ENCODE measurements around the gene NFATC4. TPM values are rescaled to one million over a fixed set of nuclear protein-coding genes. Genes with fewer than 3 reads are reported as not detected.

Gene NFATC4
- total and polyA plus RNA-seq, 10 of the 15 experiments (the other 5 are each of a cell fraction or from before 2014, with no cell fraction given): 0.97 to 14.3 (median 4.9) TPM

DNA sequence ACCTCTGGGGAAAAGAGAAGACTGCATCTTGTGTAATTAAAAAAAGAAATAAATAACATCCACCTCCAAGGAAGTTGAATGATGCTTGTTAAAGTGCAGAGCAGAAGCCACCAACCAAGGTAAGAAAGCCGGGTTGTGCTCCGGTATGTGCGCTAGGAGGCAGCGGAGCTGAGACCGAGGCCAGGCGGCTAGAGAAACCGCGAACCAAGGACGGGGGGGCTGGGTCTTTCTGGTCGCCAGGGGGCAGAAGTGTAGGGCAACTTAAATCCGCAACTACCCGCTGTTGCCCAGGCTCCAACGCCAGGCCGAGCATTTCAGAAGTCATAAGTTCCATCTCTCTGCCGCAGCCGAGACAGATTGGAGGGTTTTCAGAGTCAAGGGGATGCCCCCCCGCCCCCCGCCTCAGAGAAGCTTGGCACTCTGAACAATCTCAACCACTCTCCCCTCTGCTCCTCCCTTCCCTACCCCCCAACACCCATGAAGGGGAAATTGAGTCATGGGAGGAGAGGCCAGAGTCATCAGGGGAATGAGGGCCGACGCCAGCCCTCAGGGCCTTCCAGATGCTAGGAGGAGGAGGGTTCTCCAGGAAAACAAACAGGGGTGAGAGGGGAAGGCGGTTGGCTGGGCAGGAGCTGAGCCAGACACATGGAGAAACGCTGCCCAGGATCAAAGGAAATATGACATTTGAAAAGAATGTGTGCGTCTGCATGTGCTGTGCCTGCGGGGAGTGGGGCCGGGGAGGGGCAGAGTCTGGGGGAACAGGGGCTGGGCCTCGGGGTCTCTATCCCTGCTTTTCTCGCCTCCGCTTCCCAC is 2.2 kb upstream of the NFATC4 start (continued):
- TF ChIP-seq, protein P1, sequence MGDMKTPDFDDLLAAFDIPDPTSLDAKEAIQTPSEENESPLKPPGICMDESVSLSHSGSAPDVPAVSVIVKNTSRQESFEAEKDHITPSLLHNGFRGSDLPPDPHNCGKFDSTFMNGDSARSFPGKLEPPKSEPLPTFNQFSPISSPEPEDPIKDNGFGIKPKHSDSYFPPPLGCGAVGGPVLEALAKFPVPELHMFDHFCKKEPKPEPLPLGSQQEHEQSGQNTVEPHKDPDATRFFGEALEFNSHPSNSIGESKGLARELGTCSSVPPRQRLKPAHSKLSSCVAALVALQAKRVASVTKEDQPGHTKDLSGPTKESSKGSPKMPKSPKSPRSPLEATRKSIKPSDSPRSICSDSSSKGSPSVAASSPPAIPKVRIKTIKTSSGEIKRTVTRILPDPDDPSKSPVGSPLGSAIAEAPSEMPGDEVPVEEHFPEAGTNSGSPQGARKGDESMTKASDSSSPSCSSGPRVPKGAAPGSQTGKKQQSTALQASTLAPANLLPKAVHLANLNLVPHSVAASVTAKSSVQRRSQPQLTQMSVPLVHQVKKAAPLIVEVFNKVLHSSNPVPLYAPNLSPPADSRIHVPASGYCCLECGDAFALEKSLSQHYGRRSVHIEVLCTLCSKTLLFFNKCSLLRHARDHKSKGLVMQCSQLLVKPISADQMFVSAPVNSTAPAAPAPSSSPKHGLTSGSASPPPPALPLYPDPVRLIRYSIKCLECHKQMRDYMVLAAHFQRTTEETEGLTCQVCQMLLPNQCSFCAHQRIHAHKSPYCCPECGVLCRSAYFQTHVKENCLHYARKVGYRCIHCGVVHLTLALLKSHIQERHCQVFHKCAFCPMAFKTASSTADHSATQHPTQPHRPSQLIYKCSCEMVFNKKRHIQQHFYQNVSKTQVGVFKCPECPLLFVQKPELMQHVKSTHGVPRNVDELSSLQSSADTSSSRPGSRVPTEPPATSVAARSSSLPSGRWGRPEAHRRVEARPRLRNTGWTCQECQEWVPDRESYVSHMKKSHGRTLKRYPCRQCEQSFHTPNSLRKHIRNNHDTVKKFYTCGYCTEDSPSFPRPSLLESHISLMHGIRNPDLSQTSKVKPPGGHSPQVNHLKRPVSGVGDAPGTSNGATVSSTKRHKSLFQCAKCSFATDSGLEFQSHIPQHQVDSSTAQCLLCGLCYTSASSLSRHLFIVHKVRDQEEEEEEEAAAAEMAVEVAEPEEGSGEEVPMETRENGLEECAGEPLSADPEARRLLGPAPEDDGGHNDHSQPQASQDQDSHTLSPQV (IDR thresholded peaks at IDR 0.05): peak; percentile 72; the same call in 1 of the 2 replicates
- TF ChIP-seq FOXM1 (IDR thresholded peaks at IDR 0.05; ENCODE audit: low read depth, low read length): 0 out of 2 replicates have a peak, but pooled peaks have one; percentile 13
- TF ChIP-seq IRF4 (IDR thresholded peaks at IDR 0.05; ENCODE audit: low read depth, low read length): 0 out of 2 replicates have a peak, but pooled peaks have one; percentile 15
- TF ChIP-seq NFYA (IDR thresholded peaks at IDR 0.05; ENCODE audit: borderline replicate concordance, low read depth, low read length): no peak
- TF ChIP-seq RUNX3 (IDR thresholded peaks at IDR 0.05; ENCODE audit: low read length): peak; percentile 86
- no peak for TF ChIP-seq TCF3 (IDR thresholded peaks at IDR 0.05; ENCODE audit: borderline replicate concordance, insufficient read depth, low read depth, low read length)
- peak; percentile 63; the same call in 1 of the 2 replicates for TF ChIP-seq SMC3 (IDR thresholded peaks at IDR 0.05; ENCODE audit: borderline replicate concordance, low read length)
- TF ChIP-seq, protein P2, sequence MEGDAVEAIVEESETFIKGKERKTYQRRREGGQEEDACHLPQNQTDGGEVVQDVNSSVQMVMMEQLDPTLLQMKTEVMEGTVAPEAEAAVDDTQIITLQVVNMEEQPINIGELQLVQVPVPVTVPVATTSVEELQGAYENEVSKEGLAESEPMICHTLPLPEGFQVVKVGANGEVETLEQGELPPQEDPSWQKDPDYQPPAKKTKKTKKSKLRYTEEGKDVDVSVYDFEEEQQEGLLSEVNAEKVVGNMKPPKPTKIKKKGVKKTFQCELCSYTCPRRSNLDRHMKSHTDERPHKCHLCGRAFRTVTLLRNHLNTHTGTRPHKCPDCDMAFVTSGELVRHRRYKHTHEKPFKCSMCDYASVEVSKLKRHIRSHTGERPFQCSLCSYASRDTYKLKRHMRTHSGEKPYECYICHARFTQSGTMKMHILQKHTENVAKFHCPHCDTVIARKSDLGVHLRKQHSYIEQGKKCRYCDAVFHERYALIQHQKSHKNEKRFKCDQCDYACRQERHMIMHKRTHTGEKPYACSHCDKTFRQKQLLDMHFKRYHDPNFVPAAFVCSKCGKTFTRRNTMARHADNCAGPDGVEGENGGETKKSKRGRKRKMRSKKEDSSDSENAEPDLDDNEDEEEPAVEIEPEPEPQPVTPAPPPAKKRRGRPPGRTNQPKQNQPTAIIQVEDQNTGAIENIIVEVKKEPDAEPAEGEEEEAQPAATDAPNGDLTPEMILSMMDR (IDR thresholded peaks at IDR 0.05 in 2 of 3, conservative IDR thresholded peaks at IDR 0.05 in 1 of 3; ENCODE audit: control insufficient read depth in 2 of 3, extremely low read depth in 1 of 3, insufficient read depth in 1 of 3, low read depth in 3 of 3, low read length in 3 of 3): peak; percentile 70 to 73 (median 70)
- peak; percentile 72 for TF ChIP-seq YY1 (IDR thresholded peaks at IDR 0.05; ENCODE audit: low read depth, low read length)
- TF ChIP-seq MTA2 (IDR thresholded peaks at IDR 0.05; ENCODE audit: low read depth): 0 out of 2 replicates have a peak, but pooled peaks have one; percentile 34
- TF ChIP-seq, protein P3, sequence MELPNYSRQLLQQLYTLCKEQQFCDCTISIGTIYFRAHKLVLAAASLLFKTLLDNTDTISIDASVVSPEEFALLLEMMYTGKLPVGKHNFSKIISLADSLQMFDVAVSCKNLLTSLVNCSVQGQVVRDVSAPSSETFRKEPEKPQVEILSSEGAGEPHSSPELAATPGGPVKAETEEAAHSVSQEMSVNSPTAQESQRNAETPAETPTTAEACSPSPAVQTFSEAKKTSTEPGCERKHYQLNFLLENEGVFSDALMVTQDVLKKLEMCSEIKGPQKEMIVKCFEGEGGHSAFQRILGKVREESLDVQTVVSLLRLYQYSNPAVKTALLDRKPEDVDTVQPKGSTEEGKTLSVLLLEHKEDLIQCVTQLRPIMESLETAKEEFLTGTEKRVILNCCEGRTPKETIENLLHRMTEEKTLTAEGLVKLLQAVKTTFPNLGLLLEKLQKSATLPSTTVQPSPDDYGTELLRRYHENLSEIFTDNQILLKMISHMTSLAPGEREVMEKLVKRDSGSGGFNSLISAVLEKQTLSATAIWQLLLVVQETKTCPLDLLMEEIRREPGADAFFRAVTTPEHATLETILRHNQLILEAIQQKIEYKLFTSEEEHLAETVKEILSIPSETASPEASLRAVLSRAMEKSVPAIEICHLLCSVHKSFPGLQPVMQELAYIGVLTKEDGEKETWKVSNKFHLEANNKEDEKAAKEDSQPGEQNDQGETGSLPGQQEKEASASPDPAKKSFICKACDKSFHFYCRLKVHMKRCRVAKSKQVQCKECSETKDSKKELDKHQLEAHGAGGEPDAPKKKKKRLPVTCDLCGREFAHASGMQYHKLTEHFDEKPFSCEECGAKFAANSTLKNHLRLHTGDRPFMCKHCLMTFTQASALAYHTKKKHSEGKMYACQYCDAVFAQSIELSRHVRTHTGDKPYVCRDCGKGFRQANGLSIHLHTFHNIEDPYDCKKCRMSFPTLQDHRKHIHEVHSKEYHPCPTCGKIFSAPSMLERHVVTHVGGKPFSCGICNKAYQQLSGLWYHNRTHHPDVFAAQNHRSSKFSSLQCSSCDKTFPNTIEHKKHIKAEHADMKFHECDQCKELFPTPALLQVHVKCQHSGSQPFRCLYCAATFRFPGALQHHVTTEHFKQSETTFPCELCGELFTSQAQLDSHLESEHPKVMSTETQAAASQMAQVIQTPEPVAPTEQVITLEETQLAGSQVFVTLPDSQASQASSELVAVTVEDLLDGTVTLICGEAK (IDR thresholded peaks at IDR 0.05; ENCODE audit: borderline replicate concordance): no peak
- TF ChIP-seq, protein P4, sequence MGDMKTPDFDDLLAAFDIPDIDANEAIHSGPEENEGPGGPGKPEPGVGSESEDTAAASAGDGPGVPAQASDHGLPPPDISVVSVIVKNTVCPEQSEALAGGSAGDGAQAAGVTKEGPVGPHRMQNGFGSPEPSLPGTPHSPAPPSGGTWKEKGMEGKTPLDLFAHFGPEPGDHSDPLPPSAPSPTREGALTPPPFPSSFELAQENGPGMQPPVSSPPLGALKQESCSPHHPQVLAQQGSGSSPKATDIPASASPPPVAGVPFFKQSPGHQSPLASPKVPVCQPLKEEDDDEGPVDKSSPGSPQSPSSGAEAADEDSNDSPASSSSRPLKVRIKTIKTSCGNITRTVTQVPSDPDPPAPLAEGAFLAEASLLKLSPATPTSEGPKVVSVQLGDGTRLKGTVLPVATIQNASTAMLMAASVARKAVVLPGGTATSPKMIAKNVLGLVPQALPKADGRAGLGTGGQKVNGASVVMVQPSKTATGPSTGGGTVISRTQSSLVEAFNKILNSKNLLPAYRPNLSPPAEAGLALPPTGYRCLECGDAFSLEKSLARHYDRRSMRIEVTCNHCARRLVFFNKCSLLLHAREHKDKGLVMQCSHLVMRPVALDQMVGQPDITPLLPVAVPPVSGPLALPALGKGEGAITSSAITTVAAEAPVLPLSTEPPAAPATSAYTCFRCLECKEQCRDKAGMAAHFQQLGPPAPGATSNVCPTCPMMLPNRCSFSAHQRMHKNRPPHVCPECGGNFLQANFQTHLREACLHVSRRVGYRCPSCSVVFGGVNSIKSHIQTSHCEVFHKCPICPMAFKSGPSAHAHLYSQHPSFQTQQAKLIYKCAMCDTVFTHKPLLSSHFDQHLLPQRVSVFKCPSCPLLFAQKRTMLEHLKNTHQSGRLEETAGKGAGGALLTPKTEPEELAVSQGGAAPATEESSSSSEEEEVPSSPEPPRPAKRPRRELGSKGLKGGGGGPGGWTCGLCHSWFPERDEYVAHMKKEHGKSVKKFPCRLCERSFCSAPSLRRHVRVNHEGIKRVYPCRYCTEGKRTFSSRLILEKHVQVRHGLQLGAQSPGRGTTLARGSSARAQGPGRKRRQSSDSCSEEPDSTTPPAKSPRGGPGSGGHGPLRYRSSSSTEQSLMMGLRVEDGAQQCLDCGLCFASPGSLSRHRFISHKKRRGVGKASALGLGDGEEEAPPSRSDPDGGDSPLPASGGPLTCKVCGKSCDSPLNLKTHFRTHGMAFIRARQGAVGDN (IDR thresholded peaks at IDR 0.05): 0 out of 2 replicates have a peak, but pooled peaks have one; percentile 19
- TF ChIP-seq CBFB (IDR thresholded peaks at IDR 0.05; ENCODE audit: low read depth): peak; percentile 56; the same call in 1 of the 2 replicates
